ENCODE results near the gene NFIC.

The NFIC gene

DNA sequence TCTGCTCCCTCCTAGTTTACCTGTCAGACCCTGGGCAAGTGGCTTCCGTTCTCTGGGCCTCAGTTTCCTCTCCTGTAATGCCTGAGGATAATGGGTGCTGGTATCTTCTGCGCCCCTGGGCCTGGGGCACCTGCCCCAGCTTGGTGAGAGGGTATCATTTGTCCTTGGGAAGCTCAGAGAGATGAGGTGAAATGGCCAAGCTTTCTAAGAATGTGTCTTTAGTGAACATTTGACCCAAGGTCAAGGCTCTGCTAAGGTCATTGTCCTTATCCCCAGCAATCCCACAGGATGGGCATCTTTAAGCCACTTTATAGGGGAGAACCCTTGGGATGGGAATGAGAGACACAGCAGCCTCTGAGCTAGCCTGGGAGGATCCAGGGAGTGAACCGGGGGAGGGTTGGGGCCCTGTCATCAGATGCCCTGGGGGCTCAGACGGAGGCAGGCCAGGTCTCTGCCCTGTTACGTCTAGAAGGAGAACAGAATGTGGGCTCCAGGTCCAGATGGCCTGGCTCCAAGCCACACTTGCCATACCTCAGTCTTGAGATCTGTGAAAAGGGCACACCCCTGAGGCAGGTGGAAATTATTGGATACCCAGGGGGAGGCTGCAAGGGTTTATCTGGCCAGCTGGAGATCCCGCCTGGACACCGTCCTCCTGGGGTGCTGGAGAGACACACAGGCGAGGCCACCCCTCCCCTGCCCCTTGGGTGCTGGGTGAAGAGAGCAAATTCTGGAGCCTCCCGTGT is 1.1 kb upstream of the NFIC start:
- Histone ChIP-seq H3K36me3 (ENCODE audit: low read depth) (no peaks in the 10 kb centered on the region; the same call in 1 of the 2 replicates), H3K27ac (ENCODE audit: poor library complexity, severe bottlenecking) (peak overlapping the region; percentile 85), H3K4me1 (ENCODE audit: insufficient read depth, poor library complexity, severe bottlenecking) (peaks cover 7% of the 10 kb centered on the region), H3K4me3 (ENCODE audit: severe bottlenecking) (peak overlapping the region; percentile 80), H3K9me3 (ENCODE audit: severe bottlenecking) (no peaks in the 10 kb centered on the region), H3K27me3 (ENCODE audit: insufficient read depth, poor library complexity, severe bottlenecking) (no peaks in the 10 kb centered on the region)
- ATAC-seq (ENCODE audit: low read depth): no peak
- TF ChIP-seq, protein P1, sequence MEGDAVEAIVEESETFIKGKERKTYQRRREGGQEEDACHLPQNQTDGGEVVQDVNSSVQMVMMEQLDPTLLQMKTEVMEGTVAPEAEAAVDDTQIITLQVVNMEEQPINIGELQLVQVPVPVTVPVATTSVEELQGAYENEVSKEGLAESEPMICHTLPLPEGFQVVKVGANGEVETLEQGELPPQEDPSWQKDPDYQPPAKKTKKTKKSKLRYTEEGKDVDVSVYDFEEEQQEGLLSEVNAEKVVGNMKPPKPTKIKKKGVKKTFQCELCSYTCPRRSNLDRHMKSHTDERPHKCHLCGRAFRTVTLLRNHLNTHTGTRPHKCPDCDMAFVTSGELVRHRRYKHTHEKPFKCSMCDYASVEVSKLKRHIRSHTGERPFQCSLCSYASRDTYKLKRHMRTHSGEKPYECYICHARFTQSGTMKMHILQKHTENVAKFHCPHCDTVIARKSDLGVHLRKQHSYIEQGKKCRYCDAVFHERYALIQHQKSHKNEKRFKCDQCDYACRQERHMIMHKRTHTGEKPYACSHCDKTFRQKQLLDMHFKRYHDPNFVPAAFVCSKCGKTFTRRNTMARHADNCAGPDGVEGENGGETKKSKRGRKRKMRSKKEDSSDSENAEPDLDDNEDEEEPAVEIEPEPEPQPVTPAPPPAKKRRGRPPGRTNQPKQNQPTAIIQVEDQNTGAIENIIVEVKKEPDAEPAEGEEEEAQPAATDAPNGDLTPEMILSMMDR (IDR thresholded peaks at IDR 0.05; ENCODE audit: poor library complexity, severe bottlenecking): no peak
- DNase-seq (ENCODE audit: low spot score): no peak

- Histone ChIP-seq H3K4me3 (ENCODE audit: severe bottlenecking) (peak overlapping the region; percentile 80), H3K27me3 (ENCODE audit: insufficient read depth, poor library complexity, severe bottlenecking) (no peaks in the 10 kb centered on the region), H3K9me3 (ENCODE audit: severe bottlenecking) (no peaks in the 10 kb centered on the region), H3K36me3 (ENCODE audit: low read depth) (peaks cover 11% of the 10 kb centered on the region), H3K27ac (ENCODE audit: poor library complexity, severe bottlenecking) (peak overlapping the region; percentile 85), H3K4me1 (ENCODE audit: insufficient read depth, poor library complexity, severe bottlenecking) (peaks cover 7% of the 10 kb centered on the region)
- TF ChIP-seq, protein P1 (IDR thresholded peaks at IDR 0.05; ENCODE audit: poor library complexity, severe bottlenecking): no peak
- ATAC-seq (ENCODE audit: low read depth) (no peak), DNase-seq (ENCODE audit: low spot score) (no peak)
Measured at GRCh38 chr19:3366753-3367627, 607 bp downstream of the NFIC start.

- Histone ChIP-seq H3K36me3 (ENCODE audit: low read depth) (peaks cover 11% of the 10 kb centered on the region), H3K4me1 (ENCODE audit: insufficient read depth, poor library complexity, severe bottlenecking) (peaks cover 7% of the 10 kb centered on the region), H3K27ac (ENCODE audit: poor library complexity, severe bottlenecking) (peak overlapping the region; percentile 85), H3K4me3 (ENCODE audit: severe bottlenecking) (peak overlapping the region; percentile 80), H3K9me3 (ENCODE audit: severe bottlenecking) (no peaks in the 10 kb centered on the region), H3K27me3 (ENCODE audit: insufficient read depth, poor library complexity, severe bottlenecking) (no peaks in the 10 kb centered on the region)
- ATAC-seq (ENCODE audit: low read depth): no peak
- TF ChIP-seq, protein P1 (IDR thresholded peaks at IDR 0.05; ENCODE audit: poor library complexity, severe bottlenecking): no peak
- no peak for DNase-seq (ENCODE audit: low spot score)
Measured at GRCh38 chr19:3367628-3368440, 1.5 kb downstream of the NFIC start.

DNA sequence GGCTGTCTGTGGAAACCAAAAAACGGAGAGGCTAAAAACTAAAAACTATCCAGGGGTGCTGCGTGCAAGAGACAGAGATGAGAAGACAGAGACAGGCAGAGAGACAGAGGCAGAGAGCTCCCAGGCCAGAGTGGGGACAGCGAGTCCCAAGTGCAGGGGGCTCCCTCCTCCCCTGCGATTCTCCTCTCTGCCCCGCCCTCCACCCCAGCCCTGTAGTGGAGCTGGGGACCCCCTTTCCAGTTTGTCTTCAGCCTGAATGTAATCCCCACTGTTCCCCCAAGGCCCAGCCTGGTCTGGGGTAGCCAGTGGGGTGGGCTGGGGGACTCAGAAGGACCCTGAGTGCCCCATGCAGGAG is 2.0 kb downstream of the NFIC start:
- H3K27me3 ChIP-seq (ENCODE audit: insufficient read depth, poor library complexity, severe bottlenecking): no peaks in the 10 kb centered on the region
- TF ChIP-seq, protein P1 (IDR thresholded peaks at IDR 0.05; ENCODE audit: poor library complexity, severe bottlenecking): no peak
- peaks cover 7% of the 10 kb centered on the region for H3K4me1 ChIP-seq (ENCODE audit: insufficient read depth, poor library complexity, severe bottlenecking)
- H3K27ac ChIP-seq (ENCODE audit: poor library complexity, severe bottlenecking): peak overlapping the region; percentile 85
- peaks cover 11% of the 10 kb centered on the region for H3K36me3 ChIP-seq (ENCODE audit: low read depth)
- H3K4me3 ChIP-seq (ENCODE audit: severe bottlenecking): peak overlapping the region; percentile 80
- ATAC-seq (ENCODE audit: low read depth): no peak
- DNase-seq (ENCODE audit: low spot score): no peak
- H3K9me3 ChIP-seq (ENCODE audit: severe bottlenecking): no peaks in the 10 kb centered on the region
